GM18873 (cell line): ENCODE data around the gene NLN.
"Not testable (repeated sequence)": the region's sequence is repeated elsewhere in the genome, so short reads cannot be mapped to it uniquely, and the experiment has no call there.

Experiments used
- ATAC-seq: cut with Tn5 transposase; IDR thresholded peaks from one replicate; pipeline ENCODE4 v1.9.1; 2021; ENCODE audit warnings: mild to moderate bottlenecking, moderate library complexity, moderate number of reproducible peaks; ENCODE audit not compliant: unreplicated experiment, low FRiP score

The NLN gene

GRCh38 chr5:65768723-65769346, 46.8 kb downstream of the NLN start:
- no peak for ATAC-seq

GRCh38 chr5:65769539-65769938, 47.5 kb downstream of the NLN start:
- ATAC-seq, result no peak

GRCh38 chr5:65771266-65771665, 49.3 kb downstream of the NLN start:
- no peak for ATAC-seq

DNA sequence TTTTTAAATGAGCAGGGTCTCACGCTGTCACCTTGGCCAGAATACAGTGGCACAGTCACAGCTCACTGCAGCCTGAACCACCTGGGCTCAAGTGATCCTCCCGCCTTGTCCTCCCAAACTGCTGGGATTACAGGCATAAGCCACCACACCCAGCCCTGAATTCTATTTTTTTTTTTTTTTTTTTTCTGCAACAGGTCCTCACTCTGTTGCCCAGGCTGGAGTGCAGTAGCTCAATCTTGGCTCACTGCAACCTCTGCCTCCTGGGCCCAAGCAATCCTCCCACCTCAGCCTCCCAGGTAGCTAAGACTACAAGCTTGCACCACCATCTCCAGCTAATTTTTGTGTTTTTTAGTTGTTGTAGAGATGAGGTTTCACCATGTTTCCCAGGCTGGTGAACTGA, 51.0 kb downstream of the NLN start:
- not testable (repeated sequence) for ATAC-seq

GRCh38 chr5:65774346-65774745, 52.3 kb downstream of the NLN start:
- no peak for ATAC-seq

DNA sequence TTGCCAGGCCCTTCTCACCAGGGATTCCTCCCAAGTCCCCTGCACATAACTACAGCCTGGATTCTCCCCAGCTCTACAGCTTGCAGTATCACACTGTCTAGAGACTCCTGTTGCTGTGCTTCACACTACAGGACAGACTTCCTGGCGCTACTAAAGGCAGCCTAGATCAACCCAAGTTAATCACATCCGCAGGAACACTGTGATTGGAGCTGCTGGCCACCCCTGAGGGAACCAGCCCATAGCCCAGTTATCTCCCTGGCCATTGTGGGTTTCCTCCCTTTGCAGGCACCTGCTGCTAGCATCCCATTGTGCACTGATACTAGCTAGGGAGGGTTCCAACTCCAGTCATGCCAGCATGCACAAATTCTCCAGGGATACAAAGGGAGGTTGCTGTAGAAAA, 53.5 kb downstream of the NLN start:
- no peak for ATAC-seq

GRCh38 chr5:65776441-65777141, 54.6 kb downstream of the NLN start:
- ATAC-seq, result no peak

- ATAC-seq, result no peak
Observed at GRCh38 chr5:65778126-65778525, 56.1 kb downstream of the NLN start.

DNA sequence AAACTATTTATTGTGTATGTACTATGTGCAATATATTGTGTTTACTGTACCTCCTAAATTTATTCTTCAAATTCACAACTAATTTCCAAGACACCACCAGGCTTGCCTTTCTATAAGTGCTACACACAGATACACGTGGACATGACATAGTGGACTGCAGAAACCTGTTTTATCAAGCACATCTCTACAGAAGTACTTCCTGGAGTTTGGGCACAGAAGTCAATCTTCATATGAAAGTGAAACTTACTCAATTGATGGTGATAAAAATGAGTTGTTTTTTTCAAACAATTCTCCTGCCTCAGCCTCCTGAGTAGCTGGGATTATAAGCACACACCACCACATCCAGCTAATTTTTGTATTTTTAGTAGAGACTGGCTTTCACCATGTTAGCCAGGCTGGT, 57.6 kb downstream of the NLN start:
- no peak for ATAC-seq

DNA sequence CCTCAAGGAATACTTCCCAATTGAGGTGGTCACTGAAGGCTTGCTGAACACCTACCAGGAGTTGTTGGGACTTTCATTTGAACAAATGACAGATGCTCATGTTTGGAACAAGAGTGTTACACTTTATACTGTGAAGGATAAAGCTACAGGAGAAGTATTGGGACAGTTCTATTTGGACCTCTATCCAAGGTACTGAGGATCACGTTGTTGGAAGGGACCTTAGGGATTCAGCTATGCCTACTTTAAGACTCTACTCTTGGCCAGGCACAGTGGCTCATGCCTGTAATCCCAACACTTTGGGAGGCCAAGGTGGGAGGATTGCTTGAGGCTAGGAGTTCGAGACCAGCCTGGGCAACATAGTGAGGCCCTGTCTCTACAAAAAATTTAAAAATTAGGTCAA, 66.3 kb downstream of the NLN start:
- ATAC-seq, result not testable (repeated sequence)

DNA sequence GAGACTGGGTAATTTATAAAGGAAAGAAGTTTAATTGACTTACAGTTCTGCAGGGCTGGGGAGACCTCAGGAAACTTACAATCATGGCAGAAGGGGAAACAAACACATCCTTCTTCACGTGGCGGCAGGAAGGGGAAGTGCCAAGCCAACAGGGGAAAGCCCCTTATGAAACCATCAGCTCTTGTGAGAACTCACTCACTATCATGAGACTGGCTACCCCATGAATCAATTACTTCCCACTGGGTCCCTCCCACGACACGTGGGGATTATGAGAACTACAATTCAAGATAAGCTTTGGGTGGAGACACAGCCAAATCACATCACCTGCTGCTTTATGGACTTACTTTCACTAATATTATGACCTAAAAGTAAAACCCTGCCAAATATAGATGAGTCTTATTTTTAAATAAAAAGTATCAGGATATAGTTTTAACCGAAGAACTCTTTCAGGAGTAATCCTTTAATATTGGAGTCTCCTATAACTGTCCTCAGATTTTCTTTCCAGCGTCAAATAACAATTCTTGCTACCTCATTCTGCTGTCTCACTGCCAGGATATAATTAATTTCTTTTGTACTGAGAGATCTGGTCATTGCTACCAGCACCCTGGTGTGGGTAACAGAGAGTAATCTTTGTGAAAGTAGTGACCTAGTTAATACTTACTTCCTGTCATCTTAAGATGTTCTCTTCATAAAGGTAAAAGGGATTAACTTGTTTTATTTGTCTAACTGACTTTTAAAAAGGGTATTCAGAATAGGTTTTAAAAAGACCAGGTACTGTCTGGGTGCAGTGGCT, 68.6 kb downstream of the NLN start:
- ATAC-seq, result no peak

DNA sequence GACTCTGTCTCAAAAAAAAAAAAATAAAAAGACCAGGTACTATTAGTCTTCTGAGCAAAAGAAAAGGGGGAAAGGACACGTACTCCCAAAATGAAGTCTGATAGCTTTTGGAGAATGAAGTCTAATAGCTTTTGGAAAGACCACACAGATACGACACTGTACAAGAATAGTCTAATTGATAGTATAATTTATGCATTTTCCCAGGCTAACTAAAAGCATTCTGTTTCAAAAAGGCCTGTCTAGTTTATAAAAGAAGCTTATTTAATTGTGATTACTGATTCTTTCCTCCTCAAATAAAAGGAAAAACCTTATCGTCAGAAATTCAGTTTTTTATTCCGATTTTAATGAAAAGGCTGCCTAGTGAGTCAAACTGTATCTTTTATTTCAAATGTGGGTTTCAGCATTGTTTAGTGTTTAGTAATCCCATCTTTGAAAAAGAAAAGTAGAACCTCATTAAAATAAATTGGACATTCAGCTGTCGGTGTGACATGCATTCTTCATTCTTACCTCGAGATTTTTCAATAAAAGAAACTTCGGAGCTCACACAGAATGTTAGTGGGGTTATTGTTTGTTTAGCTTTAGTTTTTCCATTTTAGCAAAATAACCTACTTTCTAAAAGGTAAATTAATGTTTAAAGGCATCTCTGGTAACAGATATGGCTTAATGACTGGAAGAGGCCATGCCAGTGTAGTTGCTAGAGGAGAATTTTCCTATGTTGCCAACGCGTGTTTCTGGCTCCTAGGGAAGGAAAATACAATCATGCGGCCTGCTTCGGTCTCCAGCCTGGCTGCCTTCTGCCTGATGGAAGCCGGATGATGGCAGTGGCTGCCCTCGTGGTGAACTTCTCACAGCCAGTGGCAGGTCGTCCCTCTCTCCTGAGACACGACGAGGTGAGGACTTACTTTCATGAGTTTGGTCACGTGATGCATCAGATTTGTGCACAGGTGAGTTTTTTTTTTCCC, 70.0 kb downstream of the NLN start:
- ATAC-seq, result no peak

- no peak for ATAC-seq
Observed at GRCh38 chr5:65796269-65796668, 74.3 kb downstream of the NLN start.

DNA sequence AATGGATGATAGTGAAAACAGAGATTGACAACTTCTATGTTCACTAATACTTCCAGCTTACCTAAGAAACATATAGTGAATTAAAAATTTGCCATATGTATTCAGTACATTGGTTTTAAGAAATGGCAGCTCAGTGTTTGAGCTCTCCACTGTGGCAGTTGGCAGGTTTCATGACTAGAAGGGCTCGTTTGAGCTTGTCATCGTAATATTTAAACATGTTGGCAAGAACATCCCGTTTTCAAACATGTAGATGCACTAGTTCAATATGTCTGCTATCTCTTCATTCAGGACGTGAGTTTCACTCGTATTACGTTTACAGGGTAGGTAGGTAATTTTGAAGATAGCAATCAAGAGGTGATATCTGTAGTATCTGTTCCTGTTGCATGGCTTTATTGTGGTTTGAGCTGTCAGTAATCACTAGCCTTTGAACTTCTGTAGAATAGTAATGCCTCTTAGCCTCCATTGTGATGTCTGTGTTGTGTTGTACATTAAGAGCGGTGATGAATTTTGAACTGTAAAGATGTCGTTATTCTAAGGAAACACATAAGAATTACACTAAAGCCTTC, 74.8 kb downstream of the NLN start:
- no peak for ATAC-seq

DNA sequence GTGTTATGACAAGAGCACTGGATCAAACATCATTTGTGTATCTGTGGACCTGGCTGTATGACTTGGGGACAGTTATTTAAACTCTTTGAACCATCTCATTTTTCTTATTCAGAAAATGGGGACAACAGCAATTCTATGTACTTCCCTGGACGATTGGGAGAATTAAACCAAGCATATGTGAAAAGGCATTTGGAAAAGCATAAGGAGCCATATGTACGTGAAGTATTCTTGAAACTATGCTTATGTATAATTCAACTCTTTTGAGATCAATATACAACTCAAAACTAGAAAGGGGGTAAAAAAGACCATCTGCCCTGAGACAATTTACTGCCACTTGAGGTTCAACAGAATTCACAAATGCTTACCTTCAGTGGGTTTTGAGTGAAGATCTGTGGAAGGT, 75.5 kb downstream of the NLN start:
- ATAC-seq, result no peak

- ATAC-seq, result no peak
Observed at GRCh38 chr5:65799857-65800256, 77.9 kb downstream of the NLN start.

GRCh38 chr5:65800775-65801174, 78.8 kb downstream of the NLN start:
- ATAC-seq, result no peak

DNA sequence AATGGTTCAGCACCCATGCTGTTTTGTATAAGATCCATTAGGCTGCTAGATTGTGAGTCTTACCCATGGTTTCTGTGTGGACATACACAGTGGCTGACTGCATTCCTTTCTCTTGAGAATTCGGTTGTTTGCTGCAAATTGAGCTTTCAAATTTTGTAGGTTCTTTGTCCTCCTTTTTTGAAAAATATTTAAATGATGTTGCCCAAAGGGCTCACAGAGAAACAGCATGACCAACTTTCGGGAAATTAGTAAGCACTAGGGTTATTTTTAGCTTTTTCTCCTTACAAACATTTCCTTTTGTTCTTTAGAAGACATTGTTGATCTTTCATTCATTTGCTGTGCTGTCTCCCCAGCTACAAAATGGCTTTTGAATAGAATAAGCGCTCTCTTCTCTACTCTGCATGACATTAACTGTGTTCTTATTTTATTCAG, 79.4 kb downstream of the NLN start:
- no peak for ATAC-seq

DNA sequence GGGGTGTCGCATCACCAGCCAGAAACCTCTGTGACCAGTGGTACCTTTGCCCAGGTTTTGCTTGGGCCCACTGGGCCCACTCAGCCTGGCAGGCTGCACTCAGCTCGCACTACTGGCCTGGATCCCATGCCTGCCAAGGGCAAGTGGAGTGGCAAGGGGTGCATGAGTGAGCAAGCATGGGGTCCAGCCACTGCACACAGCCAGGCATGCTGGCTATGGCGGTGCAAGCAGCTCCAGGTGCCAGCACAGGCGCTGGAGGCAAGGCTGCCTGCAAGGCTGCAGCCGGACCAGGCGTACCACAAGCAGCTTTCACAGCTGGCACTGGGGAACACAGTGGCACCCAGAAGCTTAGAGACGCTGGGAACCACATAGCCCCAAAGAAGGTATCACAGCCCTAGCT, 80.1 kb downstream of the NLN start:
- ATAC-seq, result no peak

DNA sequence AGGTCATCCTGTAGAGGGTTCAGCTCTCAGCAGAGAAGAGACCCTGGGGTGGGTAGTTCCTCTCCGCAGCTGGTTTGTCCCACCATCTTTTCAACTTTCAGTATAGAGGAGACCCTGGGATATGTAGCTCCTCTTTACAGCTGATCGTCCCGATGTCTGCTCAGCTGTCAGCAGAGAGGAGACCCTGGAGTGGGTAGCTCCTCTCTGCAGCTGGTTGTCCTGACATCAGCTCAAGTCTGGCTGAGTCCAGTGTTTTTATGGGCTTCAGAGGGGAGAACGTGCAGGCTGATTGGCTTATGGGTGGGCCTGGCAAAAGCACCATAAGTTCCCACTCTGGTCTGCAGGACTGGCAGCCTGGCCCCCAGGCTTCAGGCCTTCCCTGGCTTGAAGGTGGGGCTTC, 80.8 kb downstream of the NLN start:
- no peak for ATAC-seq
